ENCODE results near the gene SDK1.

SDK1 gene

DNA sequence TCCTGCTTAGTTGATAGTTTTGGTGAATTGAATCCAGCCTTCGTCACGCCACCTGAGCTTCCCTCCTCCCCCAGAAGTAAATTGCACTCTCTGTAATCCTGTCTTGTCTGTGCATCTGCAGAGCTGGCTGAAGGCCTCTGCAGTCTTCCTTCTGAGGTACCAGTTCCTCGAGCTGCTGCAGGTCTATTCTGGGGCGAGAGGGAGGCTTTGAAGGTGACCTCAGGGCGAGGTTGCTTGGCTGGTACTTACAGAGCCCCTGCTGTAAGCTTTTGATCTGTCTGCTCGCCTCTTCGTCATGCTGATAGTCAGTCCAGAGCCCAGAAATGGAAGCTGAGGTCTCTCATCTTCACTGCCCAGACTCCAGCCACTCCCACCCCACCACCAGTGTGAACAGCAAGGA, 867.5 kb downstream of the SDK1 start:
- no peak overlapping the region for H3K27ac ChIP-seq
- TF ChIP-seq, protein P1, sequence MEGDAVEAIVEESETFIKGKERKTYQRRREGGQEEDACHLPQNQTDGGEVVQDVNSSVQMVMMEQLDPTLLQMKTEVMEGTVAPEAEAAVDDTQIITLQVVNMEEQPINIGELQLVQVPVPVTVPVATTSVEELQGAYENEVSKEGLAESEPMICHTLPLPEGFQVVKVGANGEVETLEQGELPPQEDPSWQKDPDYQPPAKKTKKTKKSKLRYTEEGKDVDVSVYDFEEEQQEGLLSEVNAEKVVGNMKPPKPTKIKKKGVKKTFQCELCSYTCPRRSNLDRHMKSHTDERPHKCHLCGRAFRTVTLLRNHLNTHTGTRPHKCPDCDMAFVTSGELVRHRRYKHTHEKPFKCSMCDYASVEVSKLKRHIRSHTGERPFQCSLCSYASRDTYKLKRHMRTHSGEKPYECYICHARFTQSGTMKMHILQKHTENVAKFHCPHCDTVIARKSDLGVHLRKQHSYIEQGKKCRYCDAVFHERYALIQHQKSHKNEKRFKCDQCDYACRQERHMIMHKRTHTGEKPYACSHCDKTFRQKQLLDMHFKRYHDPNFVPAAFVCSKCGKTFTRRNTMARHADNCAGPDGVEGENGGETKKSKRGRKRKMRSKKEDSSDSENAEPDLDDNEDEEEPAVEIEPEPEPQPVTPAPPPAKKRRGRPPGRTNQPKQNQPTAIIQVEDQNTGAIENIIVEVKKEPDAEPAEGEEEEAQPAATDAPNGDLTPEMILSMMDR (conservative IDR thresholded peaks at IDR 0.05), result no peak
- no peak for TF ChIP-seq ZFX (IDR thresholded peaks at IDR 0.05)

DNA sequence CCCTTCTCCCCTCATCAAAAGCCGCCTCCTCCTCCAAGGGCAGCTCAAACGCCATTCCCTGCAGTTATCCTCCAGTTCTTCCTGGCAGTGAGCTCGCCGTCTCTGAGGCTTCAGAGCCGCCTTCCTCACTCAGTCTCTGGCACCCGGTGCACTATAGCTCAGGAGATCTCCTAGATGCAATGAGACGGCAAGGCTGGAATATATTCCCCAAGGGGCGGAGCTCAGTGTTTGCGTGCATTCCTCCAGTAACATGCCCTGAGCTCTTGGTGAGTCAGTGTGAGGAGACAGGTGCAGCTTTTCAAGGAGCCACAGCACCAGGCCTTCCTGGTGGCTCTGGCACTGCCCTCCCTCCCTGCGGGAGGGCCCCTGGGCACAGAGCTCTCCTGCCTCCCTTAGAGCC, 868.4 kb downstream of the SDK1 start:
- no peak overlapping the region for H3K27ac ChIP-seq
- TF ChIP-seq, protein P1 (conservative IDR thresholded peaks at IDR 0.05), result no peak
- TF ChIP-seq ZFX (IDR thresholded peaks at IDR 0.05), result no peak

DNA sequence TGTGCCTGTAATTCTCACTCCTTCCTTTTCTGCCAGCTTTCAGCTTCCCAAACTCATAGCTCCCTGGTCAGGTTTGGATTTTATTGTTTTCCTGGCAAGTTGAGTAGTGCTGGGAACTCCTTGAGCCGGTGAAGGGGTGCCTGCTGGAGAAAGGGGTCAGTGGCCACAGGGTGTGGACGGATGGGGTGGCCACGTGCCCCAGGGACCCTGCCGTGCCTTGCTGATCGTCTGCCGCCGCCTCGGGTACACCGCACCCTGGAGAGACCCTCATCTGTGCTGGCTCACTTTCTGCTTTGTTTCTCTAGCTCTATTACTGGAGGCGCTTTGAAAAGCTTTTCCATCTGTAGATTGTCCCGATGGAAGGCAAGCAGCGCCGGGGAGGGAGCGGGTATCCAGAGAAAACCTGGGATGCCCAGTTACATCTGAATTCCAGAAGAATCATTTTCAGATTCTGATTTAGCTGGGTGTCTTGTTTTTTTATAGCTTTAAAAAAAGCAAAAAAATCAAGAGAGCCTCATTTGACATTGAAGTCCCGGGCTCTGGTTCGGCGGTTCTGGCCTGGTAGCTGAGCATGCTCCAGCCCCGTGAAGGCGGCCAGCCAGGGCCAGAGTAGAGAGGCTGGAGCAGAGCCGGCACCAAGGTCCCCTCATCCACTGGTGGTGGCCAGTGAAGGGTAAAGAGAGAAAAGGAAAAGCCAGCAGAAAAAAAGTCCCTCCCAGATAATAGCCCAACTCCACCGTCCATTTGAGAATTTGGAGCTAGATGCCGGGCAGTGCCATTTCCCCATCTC, 870.1 kb downstream of the SDK1 start:
- H3K27ac ChIP-seq, result no peak overlapping the region
- TF ChIP-seq ZFX (IDR thresholded peaks at IDR 0.05), result no peak
- TF ChIP-seq, protein P1 (conservative IDR thresholded peaks at IDR 0.05), result no peak

DNA sequence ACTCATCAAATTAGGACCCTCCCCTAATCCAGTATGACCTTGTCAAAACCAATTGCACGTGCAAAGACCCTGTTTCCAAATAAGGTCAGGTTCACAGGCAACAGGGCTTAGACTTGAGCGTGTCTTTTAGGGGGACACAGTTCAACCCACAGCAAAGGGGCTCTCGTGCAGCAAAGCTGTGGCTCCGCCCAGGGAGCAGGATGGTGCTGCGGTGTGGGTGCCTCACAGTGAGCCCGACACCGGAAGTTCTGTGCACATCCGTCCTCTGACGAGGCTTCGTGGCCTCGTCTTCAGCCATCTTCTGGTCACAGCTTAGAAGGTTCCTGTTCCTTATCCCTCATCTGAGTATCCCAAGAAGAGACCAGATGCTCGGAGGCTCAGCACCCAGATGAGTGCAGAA, 871.8 kb downstream of the SDK1 start:
- TF ChIP-seq, protein P1 (conservative IDR thresholded peaks at IDR 0.05), result no peak
- TF ChIP-seq ZFX (IDR thresholded peaks at IDR 0.05), result no peak
- no peak overlapping the region for H3K27ac ChIP-seq

DNA sequence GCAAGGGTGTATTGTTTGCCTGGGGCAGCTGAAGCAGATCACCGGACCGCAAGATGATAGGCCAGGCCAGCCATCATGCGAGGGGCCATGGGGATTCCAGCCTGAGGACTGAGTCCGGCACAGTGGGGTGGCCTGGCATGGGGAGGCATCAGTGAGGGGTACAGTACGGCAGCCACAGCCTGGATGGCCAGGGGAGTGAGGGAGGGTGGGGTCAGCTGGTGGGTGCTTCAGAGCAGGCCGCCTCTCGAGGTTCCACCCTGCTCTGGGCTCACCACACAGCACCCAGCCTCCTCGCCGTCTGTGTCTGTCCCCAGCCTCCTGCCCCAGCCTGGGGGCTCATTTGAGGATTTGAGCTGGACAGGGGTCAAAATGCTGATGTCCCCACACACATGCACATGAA, 872.6 kb downstream of the SDK1 start:
- no peak for TF ChIP-seq ZFX (IDR thresholded peaks at IDR 0.05)
- TF ChIP-seq, protein P1 (conservative IDR thresholded peaks at IDR 0.05), result no peak
- H3K27ac ChIP-seq, result no peak overlapping the region

DNA sequence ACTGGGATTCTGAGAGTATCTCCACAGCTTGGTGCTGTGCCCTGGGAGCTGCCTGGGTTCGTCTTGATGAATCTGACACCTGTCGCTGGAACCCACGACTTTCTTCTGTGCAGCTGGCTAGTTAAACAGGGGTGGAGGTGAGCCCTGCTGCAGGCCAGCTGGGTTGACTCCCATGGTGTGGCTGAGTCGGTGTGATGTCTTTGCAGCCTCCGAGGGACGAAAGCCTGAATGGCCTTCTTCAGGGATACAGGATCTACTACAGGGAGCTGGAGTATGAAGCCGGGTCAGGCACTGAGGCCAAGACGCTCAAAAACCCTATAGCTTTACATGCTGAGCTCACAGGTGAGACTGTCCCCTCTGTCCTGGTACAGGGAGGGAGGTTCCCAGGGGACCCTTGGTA, 873.0 kb downstream of the SDK1 start:
- TF ChIP-seq, protein P1 (conservative IDR thresholded peaks at IDR 0.05), result no peak
- no peak for TF ChIP-seq ZFX (IDR thresholded peaks at IDR 0.05)
- no peak overlapping the region for H3K27ac ChIP-seq

DNA sequence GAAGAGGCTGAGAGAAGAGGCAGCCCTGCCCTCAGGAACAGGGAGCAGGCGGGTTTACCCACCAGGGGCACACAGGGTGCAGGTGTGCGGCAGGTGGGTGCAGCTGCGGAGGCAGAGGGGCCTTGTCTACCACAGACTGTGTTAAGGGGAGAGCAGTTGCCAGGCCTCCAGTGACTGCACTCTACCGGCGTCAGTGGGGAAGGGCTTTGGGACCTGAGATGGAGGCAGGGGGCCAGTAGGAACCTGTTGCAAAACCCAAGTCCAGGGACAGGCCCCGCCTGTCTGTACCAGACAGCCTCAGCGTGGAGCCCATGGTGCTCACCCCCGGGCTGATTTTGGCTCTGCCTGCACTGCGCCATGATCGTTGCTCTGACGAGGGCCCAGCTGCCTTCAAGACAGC, 873.4 kb downstream of the SDK1 start:
- TF ChIP-seq, protein P1 (conservative IDR thresholded peaks at IDR 0.05), result no peak
- TF ChIP-seq ZFX (IDR thresholded peaks at IDR 0.05), result no peak
- no peak overlapping the region for H3K27ac ChIP-seq
